Spleen (tissue), 7 donors: ENCODE results near the gene TIFAB.

Experiments
- POLR2AphosphoS5 ChIP-seq, 3 donors: sonication (generic); formaldehyde crosslinking; IDR thresholded peaks; one replicate each; pipeline ENCODE4 v1.5.1; 2017; ENCODE audit warnings: antibody characterized with exemption in 3 of 3
- TF ChIP-seq, protein P1 (sequence below), 11 experiments: fragments of 200-600 bp in 7 of 11; fragments of 450-650 bp in 4 of 11; sonication (generic) in 4 of 11; IDR thresholded peaks in 8 of 11; conservative IDR thresholded peaks in 3 of 11; 1 replicate in 7 of 11; 2 replicates in 4 of 11; pipeline versions ENCODE4 v1.4.0 to v1.8.0; 2016 to 2021; ENCODE audit warnings: antibody characterized with exemption in 11 of 11, inconsistent platforms in 4 of 11, mild to moderate bottlenecking in 1 of 11
- donor health status: DM: no; HTN: no; CAD: no; lungs with moderate emphysema.
- donor health status: DM: no; HTN: no; CAD: no.
- donor health status: DM: no; HTN: no; CAD: no.

DNA sequence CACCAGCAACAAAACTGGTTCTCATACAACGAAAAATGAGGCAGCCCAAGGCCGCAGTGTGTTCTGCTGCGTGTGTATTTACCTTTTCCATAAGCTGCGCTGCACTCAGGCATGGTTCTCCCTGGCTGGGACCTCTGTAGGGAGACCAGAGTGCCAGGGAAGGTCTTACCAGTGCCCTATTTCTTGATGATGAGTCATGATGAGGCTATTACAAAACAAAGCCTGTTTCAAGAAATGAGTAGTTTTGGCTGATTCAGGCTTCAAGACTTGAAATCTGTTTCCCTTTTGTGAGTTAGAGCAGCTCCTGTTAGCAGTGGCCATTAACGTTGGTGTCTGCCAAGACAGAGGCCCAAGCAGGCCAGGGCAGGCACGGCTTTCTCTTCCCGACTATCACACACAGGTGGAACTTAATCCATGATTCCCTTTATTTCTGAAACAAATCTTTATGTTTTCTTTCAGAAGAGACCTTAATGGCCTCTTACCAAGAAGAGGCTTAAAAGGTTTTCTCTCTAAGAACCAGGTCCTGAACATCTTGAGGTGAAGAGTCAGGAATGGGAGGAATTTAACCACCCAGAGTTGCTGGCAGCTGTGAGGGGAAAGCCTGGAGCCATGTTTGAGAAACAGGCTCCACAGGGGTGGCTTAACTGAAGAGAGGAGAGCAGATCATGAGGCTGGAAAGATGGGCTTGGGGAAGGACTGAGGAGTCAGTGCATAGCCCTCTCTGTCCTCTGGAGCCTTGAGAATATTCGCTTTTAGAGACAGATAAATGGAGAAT is 41.4 kb upstream of the TIFAB start:
- TF ChIP-seq POLR2AphosphoS5 (IDR thresholded peaks at IDR 0.05): no peak
- TF ChIP-seq, protein P1, sequence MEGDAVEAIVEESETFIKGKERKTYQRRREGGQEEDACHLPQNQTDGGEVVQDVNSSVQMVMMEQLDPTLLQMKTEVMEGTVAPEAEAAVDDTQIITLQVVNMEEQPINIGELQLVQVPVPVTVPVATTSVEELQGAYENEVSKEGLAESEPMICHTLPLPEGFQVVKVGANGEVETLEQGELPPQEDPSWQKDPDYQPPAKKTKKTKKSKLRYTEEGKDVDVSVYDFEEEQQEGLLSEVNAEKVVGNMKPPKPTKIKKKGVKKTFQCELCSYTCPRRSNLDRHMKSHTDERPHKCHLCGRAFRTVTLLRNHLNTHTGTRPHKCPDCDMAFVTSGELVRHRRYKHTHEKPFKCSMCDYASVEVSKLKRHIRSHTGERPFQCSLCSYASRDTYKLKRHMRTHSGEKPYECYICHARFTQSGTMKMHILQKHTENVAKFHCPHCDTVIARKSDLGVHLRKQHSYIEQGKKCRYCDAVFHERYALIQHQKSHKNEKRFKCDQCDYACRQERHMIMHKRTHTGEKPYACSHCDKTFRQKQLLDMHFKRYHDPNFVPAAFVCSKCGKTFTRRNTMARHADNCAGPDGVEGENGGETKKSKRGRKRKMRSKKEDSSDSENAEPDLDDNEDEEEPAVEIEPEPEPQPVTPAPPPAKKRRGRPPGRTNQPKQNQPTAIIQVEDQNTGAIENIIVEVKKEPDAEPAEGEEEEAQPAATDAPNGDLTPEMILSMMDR (IDR thresholded peaks at IDR 0.05 in 8 of 11, conservative IDR thresholded peaks at IDR 0.05 in 3 of 11): no peak
